ENCODE data around the gene BTBD9. TPM values are rescaled to one million over a fixed set of nuclear protein-coding genes. Genes with fewer than 3 reads are reported as not detected.

Gene BTBD9
- total and polyA plus RNA-seq, 4 donors: 8.7 to 73.9 (median 28.3) TPM

- H3K36me3 ChIP-seq (ENCODE audit: control insufficient read depth in 4 of 4, insufficient read depth in 4 of 4, low read length in 4 of 4): peaks cover 0 to 12% (median 2%) of the 10 kb centered on the region in 4 donors
- no peaks in the 10 kb centered on the region for H3K27me3 ChIP-seq (ENCODE audit: control insufficient read depth in 3 of 3, insufficient read depth in 3 of 3, low read length in 2 of 3)
- no peak overlapping the region for H3K27ac ChIP-seq (ENCODE audit: low read depth in 1 of 2, low read length in 1 of 2)
- no peak for TF ChIP-seq CTCF (IDR thresholded peaks at IDR 0.05; ENCODE audit: control extremely low read depth, extremely low read depth)
- ATAC-seq (ENCODE audit: insufficient read depth, low FRiP score) (no peak), DNase-seq (no peak)
- H3K9ac ChIP-seq (ENCODE audit: insufficient read depth in 1 of 2, low read length in 2 of 2): no peak overlapping the region
- WGBS, 2 donors: 97% methylated on average over 6 of the region's 6 CpGs
- no peak overlapping the region for H3K4me3 ChIP-seq
- H3K9me3 ChIP-seq (ENCODE audit: control insufficient read depth in 4 of 4, insufficient read depth in 3 of 4, low read length in 3 of 4): no peaks in the 10 kb centered on the region
- H3K4me1 ChIP-seq (ENCODE audit: control insufficient read depth in 5 of 5, insufficient read depth in 5 of 5, low read length in 5 of 5): no peaks in the 10 kb centered on the region
Observed at GRCh38 chr6:38185244-38185643, 454.5 kb downstream of the BTBD9 start.

- H3K27ac ChIP-seq (ENCODE audit: low read depth in 1 of 2, low read length in 1 of 2): no peak overlapping the region
- ATAC-seq (ENCODE audit: insufficient read depth, low FRiP score) (no peak), DNase-seq (no peak)
- 79 to 83% methylated on average over 11 of the region's 11 CpGs for WGBS, 2 donors
- no peak for TF ChIP-seq CTCF (IDR thresholded peaks at IDR 0.05; ENCODE audit: control extremely low read depth, extremely low read depth)
- H3K4me3 ChIP-seq: no peak overlapping the region
- peaks cover 0 to 12% (median 2%) of the 10 kb centered on the region in 4 donors for H3K36me3 ChIP-seq (ENCODE audit: control insufficient read depth in 4 of 4, insufficient read depth in 4 of 4, low read length in 4 of 4)
- H3K4me1 ChIP-seq (ENCODE audit: control insufficient read depth in 5 of 5, insufficient read depth in 5 of 5, low read length in 5 of 5): no peaks in the 10 kb centered on the region
- no peak overlapping the region for H3K9ac ChIP-seq (ENCODE audit: insufficient read depth in 1 of 2, low read length in 2 of 2)
- no peaks in the 10 kb centered on the region for H3K27me3 ChIP-seq (ENCODE audit: control insufficient read depth in 3 of 3, insufficient read depth in 3 of 3, low read length in 2 of 3)
- H3K9me3 ChIP-seq (ENCODE audit: control insufficient read depth in 4 of 4, insufficient read depth in 3 of 4, low read length in 3 of 4): no peaks in the 10 kb centered on the region
Observed at GRCh38 chr6:38184585-38185080, 455.1 kb downstream of the BTBD9 start.

GRCh38 chr6:38183856-38184584 is 455.7 kb downstream of the BTBD9 start:
- no peak overlapping the region for H3K4me3 ChIP-seq
- 88 to 93% methylated on average over 13 of the region's 13 CpGs for WGBS, 2 donors
- DNase-seq: no peak
- H3K27ac ChIP-seq (ENCODE audit: low read depth in 1 of 2, low read length in 1 of 2): no peak overlapping the region
- H3K27me3 ChIP-seq (ENCODE audit: control insufficient read depth in 3 of 3, insufficient read depth in 3 of 3, low read length in 2 of 3): no peaks in the 10 kb centered on the region
- no peak for TF ChIP-seq CTCF (IDR thresholded peaks at IDR 0.05; ENCODE audit: control extremely low read depth, extremely low read depth)
- no peaks in the 10 kb centered on the region for H3K9me3 ChIP-seq (ENCODE audit: control insufficient read depth in 4 of 4, insufficient read depth in 3 of 4, low read length in 3 of 4)
- H3K36me3 ChIP-seq (ENCODE audit: control insufficient read depth in 4 of 4, insufficient read depth in 4 of 4, low read length in 4 of 4): peaks cover 0 to 12% (median 2%) of the 10 kb centered on the region in 4 donors
- no peak for ATAC-seq (ENCODE audit: insufficient read depth, low FRiP score)
- no peaks in the 10 kb centered on the region for H3K4me1 ChIP-seq (ENCODE audit: control insufficient read depth in 5 of 5, insufficient read depth in 5 of 5, low read length in 5 of 5)
- no peak overlapping the region for H3K9ac ChIP-seq (ENCODE audit: insufficient read depth in 1 of 2, low read length in 2 of 2)
